Kidney epithelial cell (primary cell): Measurements from ENCODE around the gene CDK6. TPM values are rescaled to one million over a fixed set of nuclear protein-coding genes. Genes with fewer than 3 reads are reported as not detected.

Experiments used
- DNase-seq: peaks from one replicate; pipeline ENCODE4 v3.0.0-alpha.2; 2010; ENCODE audit warnings: low read depth
- H3K27me3 ChIP-seq: 2 replicates; pipeline ENCODE4 v1.6.0; 2011; ENCODE audit warnings: low read length; ENCODE audit not compliant: control insufficient read depth, insufficient read depth
- H3K36me3 ChIP-seq: 2 replicates; pipeline ENCODE4 v1.5.1; 2011; ENCODE audit warnings: low read length; ENCODE audit not compliant: control insufficient read depth, insufficient read depth
- H3K4me3 ChIP-seq: 2 replicates; pipeline ENCODE4 v1.5.1; 2011; ENCODE audit warnings: low read depth, mild to moderate bottlenecking, control low read depth, low read length
- CTCF ChIP-seq: IDR thresholded peaks from 2 replicates; pipeline ENCODE4 v1.5.1; 2011; ENCODE audit warnings: mild to moderate bottlenecking, moderate library complexity, low read length, control low read depth, inconsistent platforms; ENCODE audit not compliant: insufficient read depth, poor library complexity, severe bottlenecking
- total RNA-seq: library from RNA; depleted of rRNA; stranded (reverse); fragments of >200 nt; gene quantifications from 2 replicates; pipeline ENCODE4 v1.2.3, GENCODE V29; 2015

CDK6 gene
- total RNA-seq, 1 donor from 2014 or later = 91.0 TPM

- H3K27me3 ChIP-seq = no peaks in the 10 kb centered on the region
- H3K36me3 ChIP-seq = no peaks in the 10 kb centered on the region
- no peak for TF ChIP-seq CTCF
- no peak overlapping the region for H3K4me3 ChIP-seq
- no peak for DNase-seq
Measured at GRCh38 chr7:92705831-92706230, 130.5 kb downstream of the CDK6 start.

GRCh38 chr7:92704858-92705257 lies 131.5 kb downstream of the CDK6 start:
- Histone ChIP-seq H3K4me3 (no peak overlapping the region), H3K36me3 (no peaks in the 10 kb centered on the region), H3K27me3 (no peaks in the 10 kb centered on the region)
- no peak for TF ChIP-seq CTCF
- no peak for DNase-seq

- TF ChIP-seq CTCF = no peak
- Histone ChIP-seq H3K4me3 (no peak overlapping the region), H3K36me3 (peaks cover 2% of the 10 kb centered on the region), H3K27me3 (no peaks in the 10 kb centered on the region)
- DNase-seq = no peak
Measured at GRCh38 chr7:92702535-92702934, 133.8 kb downstream of the CDK6 start.

- TF ChIP-seq CTCF = no peak
- Histone ChIP-seq H3K36me3 (peaks cover 2% of the 10 kb centered on the region), H3K4me3 (no peak overlapping the region), H3K27me3 (no peaks in the 10 kb centered on the region)
- no peak for DNase-seq
Measured at GRCh38 chr7:92699966-92700514, 136.3 kb downstream of the CDK6 start.

- H3K4me3 ChIP-seq = no peak overlapping the region
- DNase-seq = no peak
Measured at GRCh38 chr7:92699560-92699959, 136.8 kb downstream of the CDK6 start.

More at GRCh38 chr7:92699560-92699959, 136.8 kb downstream of the CDK6 start:
- no peaks in the 10 kb centered on the region for H3K27me3 ChIP-seq
- H3K36me3 ChIP-seq = peaks cover 2% of the 10 kb centered on the region
- TF ChIP-seq CTCF = no peak
